ENCODE measurements around the gene PCSK9.
"Not testable (repeated sequence)": the region's sequence is repeated elsewhere in the genome, so short reads cannot be mapped to it uniquely, and the experiment has no call there.

Gene PCSK9

GRCh38 chr1:55081905-55082296 lies 42.6 kb downstream of the PCSK9 start:
- no peak for DNase-seq

- DNase-seq = no peak
Observed at GRCh38 chr1:55084257-55084656, 44.9 kb downstream of the PCSK9 start.

- no peak for DNase-seq
Observed at GRCh38 chr1:55087439-55087838, 48.1 kb downstream of the PCSK9 start.

- no peak for DNase-seq
Observed at GRCh38 chr1:55088413-55088812, 49.1 kb downstream of the PCSK9 start.

- DNase-seq = no peak
Observed at GRCh38 chr1:55089683-55090082, 50.3 kb downstream of the PCSK9 start.

GRCh38 chr1:55092475-55092874 lies 53.1 kb downstream of the PCSK9 start:
- DNase-seq = no peak

- DNase-seq = no peak
Observed at GRCh38 chr1:55095095-55095494, 55.7 kb downstream of the PCSK9 start.

GRCh38 chr1:55103891-55104290 lies 64.5 kb downstream of the PCSK9 start:
- no peak for DNase-seq

DNA sequence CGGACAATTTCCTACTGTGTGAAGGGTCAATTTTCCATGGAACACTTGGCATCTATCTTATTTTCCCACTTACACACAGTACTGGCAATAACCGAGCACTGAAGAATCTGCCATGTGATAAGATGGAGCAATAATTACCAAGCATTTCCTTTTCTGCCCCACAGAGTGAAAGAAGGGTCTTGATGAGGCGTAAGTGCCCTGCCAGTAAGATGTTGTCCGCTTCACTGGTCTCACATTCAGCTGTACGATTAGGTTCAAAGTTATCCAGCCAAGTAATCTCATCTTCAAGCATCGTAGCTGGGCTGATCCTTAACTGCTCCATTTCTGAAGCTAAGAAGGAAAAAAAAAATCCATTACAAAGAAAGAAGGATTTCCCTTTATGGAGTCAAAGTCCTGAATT lies 67.8 kb downstream of the PCSK9 start:
- no peak for DNase-seq

GRCh38 chr1:55109005-55109404 lies 69.7 kb downstream of the PCSK9 start:
- DNase-seq = not testable (repeated sequence)
